Activated CD4-positive, alpha-beta T cell treated with anti-CD3 and anti-CD28 coated beads, Interleukin-2, Interleukin-4, amounts not matched to agents 100 ng/mL and 50 ng/mL, durations not matched to agents 16 hours and 8 hours (primary cell): ENCODE data around the gene FREY1.

Source experiments
- DNase-seq: peaks from one replicate; pipeline ENCODE4 v3.0.0-alpha.2; 2020; ENCODE audit warnings: low spot score

Gene FREY1

GRCh38 chr11:45870706-45871105 is 36.4 kb downstream of the FREY1 start:
- no peak for DNase-seq

- DNase-seq = no peak
These were observed 37.5 kb downstream of the FREY1 start for GRCh38 chr11:45869551-45869950.

- no peak for DNase-seq
These were observed 43.0 kb downstream of the FREY1 start for GRCh38 chr11:45864041-45864440.

- DNase-seq = no peak
These were observed 46.1 kb downstream of the FREY1 start for GRCh38 chr11:45860764-45861510.

- no peak for DNase-seq
These were observed 46.7 kb downstream of the FREY1 start for GRCh38 chr11:45860348-45860747.

- no peak for DNase-seq
These were observed 47.4 kb downstream of the FREY1 start for GRCh38 chr11:45859661-45860140.

GRCh38 chr11:45858751-45859398 is 48.2 kb downstream of the FREY1 start:
- no peak for DNase-seq

GRCh38 chr11:45857961-45858474 is 49.1 kb downstream of the FREY1 start:
- no peak for DNase-seq
